Sigmoid colon (tissue), 4 donors: ENCODE data around the gene MUC5AC.

ENCODE experiments used
- POLR2A ChIP-seq, 2 donors: fragments of 450-650 bp; IDR thresholded peaks; one replicate each; pipeline ENCODE4 v1.6.1; 2016; ENCODE audit warnings: antibody characterized with exemption in 2 of 2, mild to moderate bottlenecking in 2 of 2, moderate library complexity in 2 of 2
- POLR2AphosphoS5 ChIP-seq, 4 donors: sonication (generic); formaldehyde crosslinking; IDR thresholded peaks; one replicate each; pipeline ENCODE4 v1.6.1; 2017; ENCODE audit warnings: antibody characterized with exemption in 4 of 4
- TF ChIP-seq, protein P1 (sequence below), 4 experiments: fragments of 450-650 bp in 3 of 4; fragments of 200-600 bp in 1 of 4; IDR thresholded peaks; one replicate each; pipeline ENCODE4 v1.5.1; 2016 to 2019; ENCODE audit warnings: antibody characterized with exemption in 4 of 4, mild to moderate bottlenecking in 3 of 4, moderate library complexity in 2 of 4

DNA sequence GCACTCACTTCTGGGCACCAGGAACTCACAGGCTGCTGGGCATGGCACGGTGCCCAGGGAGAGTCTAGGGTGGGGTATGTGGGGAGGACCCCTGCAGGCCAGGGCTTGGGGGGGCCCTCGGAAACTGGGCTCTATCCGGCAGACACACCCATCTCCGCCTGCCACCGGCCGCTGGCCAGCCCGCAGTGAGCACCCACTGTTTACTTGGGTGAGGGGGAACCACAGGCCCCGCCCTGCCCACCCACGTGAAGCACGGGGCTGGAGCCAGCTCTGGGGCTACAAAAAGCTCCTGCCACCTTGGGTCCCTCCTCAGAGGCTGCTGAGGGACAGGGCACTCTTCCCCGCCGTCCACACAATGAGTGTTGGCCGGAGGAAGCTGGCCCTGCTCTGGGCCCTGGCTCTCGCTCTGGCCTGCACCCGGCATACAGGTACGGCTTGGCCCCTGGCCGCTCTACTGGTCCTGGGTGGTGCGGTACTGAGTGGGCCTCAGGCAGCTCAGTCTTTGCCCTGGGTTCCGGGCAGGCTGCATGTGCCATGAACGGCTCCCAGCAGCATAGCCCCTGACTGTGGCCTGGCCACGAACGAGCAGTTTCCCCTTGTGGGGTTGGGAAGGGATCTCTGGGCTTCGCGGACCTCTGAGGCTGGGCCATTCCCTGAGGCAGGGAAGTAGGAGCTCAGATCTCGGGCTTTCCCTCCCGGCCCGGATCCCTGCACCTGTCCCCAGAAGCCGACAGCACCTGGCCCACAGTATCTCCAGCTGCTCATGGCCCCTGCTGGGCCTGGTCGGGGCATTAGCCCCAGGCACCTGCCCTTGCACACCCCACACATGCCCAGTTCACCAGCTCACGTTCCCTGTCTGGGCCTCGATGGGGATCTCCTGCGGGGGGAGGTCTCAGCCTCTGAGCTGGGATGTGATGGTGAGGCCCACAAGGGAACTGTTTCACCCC, at the start of gene MUC5AC:
- no peak for TF ChIP-seq POLR2AphosphoS5 (IDR thresholded peaks at IDR 0.05)
- TF ChIP-seq, protein P1, sequence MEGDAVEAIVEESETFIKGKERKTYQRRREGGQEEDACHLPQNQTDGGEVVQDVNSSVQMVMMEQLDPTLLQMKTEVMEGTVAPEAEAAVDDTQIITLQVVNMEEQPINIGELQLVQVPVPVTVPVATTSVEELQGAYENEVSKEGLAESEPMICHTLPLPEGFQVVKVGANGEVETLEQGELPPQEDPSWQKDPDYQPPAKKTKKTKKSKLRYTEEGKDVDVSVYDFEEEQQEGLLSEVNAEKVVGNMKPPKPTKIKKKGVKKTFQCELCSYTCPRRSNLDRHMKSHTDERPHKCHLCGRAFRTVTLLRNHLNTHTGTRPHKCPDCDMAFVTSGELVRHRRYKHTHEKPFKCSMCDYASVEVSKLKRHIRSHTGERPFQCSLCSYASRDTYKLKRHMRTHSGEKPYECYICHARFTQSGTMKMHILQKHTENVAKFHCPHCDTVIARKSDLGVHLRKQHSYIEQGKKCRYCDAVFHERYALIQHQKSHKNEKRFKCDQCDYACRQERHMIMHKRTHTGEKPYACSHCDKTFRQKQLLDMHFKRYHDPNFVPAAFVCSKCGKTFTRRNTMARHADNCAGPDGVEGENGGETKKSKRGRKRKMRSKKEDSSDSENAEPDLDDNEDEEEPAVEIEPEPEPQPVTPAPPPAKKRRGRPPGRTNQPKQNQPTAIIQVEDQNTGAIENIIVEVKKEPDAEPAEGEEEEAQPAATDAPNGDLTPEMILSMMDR (IDR thresholded peaks at IDR 0.05), result no peak
- TF ChIP-seq POLR2A (IDR thresholded peaks at IDR 0.05), result no peak
